ENCODE measurements around the gene SUFU.

SUFU gene

GRCh38 chr10:102579328-102579727 is 75.6 kb downstream of the SUFU start:
- TF ChIP-seq GATA3 (IDR thresholded peaks at IDR 0.05; ENCODE audit: low read depth, low read length) (no peak), GATA2 (IDR thresholded peaks at IDR 0.05; ENCODE audit: low read depth, low read length) (no peak)

GRCh38 chr10:102580230-102580629 is 76.5 kb downstream of the SUFU start:
- TF ChIP-seq GATA2 (IDR thresholded peaks at IDR 0.05; ENCODE audit: low read depth, low read length), result no peak
- no peak for TF ChIP-seq GATA3 (IDR thresholded peaks at IDR 0.05; ENCODE audit: low read depth, low read length)

DNA sequence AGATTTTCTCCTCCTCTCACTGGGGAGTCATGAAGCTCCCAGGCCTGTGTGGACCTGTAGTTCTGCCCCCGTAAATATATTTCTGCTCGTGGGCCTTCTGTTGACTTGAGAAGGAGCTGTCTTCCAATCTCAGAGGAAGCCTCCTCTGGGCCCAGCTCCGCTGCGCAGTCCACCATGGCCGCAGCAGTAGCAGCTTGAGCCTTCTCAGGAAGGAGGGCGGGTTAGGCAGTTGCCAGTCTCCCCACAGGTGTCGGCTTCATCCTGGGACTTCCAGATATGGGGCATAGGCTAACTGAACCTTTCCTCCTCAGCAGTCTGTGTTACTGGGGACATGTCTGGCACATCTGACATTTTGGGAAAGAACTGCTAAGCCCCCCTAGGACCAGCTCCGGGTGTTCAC is 77.6 kb downstream of the SUFU start:
- no peak for TF ChIP-seq GATA3 (IDR thresholded peaks at IDR 0.05; ENCODE audit: low read depth, low read length)
- no peak for TF ChIP-seq GATA2 (IDR thresholded peaks at IDR 0.05; ENCODE audit: low read depth, low read length)

- TF ChIP-seq GATA2 (IDR thresholded peaks at IDR 0.05; ENCODE audit: low read depth, low read length), result no peak
- no peak for TF ChIP-seq GATA3 (IDR thresholded peaks at IDR 0.05; ENCODE audit: low read depth, low read length)
These were observed 78.3 kb downstream of the SUFU start for GRCh38 chr10:102581981-102582580.

GRCh38 chr10:102583435-102584417 is 80.0 kb downstream of the SUFU start:
- TF ChIP-seq GATA3 (IDR thresholded peaks at IDR 0.05; ENCODE audit: low read depth, low read length), result no peak
- no peak for TF ChIP-seq GATA2 (IDR thresholded peaks at IDR 0.05; ENCODE audit: low read depth, low read length)

DNA sequence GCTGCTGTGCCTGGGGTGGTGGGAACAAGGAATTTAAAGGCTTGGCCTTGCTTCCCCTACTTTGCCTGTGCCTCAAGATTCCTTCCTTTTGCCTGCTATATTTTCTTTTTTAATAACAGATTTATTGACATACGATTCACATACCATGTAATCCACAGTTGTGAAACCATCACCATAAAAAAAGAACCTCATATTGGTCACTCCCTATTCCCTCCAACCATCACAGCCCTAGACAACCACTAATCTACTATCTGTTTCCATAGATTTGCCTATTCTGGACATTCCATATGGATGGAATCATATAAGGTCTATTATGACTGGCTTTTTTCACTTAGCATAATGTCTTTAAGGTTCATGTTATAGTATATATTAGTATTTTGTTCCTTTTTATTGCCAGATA is 81.3 kb downstream of the SUFU start:
- TF ChIP-seq GATA2 (IDR thresholded peaks at IDR 0.05; ENCODE audit: low read depth, low read length) (no peak), GATA3 (IDR thresholded peaks at IDR 0.05; ENCODE audit: low read depth, low read length) (no peak)

DNA sequence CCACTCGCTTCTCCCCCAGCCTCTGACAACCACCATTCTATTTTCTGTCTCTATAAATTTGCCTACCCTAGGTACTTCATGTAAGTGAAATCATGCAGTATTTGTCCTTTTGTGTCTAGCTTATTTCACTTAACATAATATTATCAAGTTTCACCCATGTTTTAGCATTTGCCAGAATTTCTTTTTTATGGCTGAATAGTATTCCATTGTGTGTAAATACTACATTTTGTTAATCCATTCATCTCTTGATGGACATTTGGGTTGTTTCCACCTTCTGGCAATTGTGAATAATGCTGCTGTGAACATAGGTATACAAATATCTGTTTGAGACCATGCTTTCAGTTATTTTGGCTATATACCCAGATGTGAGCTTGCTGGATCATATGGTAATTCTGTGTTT is 83.1 kb downstream of the SUFU start:
- TF ChIP-seq GATA3 (IDR thresholded peaks at IDR 0.05; ENCODE audit: low read depth, low read length) (no peak), GATA2 (IDR thresholded peaks at IDR 0.05; ENCODE audit: low read depth, low read length) (no peak)

DNA sequence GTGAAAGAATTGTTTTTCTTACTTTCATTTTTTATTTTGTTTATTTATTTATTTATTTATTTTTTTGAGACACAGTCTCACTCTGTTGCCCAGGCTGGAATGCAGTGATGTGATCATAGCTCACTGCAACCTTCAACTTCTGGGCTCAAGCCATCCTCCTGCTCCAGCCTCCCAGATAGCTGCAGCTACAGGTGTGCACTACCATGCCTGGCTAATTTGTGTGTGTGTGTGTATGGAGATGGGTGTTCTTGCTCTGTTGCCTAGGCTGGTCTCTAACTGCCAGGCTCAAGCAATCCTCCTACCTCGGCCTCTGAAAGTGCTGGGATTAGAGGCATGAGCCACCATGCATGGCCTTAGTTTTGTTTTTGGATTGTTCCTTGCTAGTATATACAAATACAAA is 85.1 kb downstream of the SUFU start:
- TF ChIP-seq GATA3 (IDR thresholded peaks at IDR 0.05; ENCODE audit: low read depth, low read length) (no peak), GATA2 (IDR thresholded peaks at IDR 0.05; ENCODE audit: low read depth, low read length) (no peak)

DNA sequence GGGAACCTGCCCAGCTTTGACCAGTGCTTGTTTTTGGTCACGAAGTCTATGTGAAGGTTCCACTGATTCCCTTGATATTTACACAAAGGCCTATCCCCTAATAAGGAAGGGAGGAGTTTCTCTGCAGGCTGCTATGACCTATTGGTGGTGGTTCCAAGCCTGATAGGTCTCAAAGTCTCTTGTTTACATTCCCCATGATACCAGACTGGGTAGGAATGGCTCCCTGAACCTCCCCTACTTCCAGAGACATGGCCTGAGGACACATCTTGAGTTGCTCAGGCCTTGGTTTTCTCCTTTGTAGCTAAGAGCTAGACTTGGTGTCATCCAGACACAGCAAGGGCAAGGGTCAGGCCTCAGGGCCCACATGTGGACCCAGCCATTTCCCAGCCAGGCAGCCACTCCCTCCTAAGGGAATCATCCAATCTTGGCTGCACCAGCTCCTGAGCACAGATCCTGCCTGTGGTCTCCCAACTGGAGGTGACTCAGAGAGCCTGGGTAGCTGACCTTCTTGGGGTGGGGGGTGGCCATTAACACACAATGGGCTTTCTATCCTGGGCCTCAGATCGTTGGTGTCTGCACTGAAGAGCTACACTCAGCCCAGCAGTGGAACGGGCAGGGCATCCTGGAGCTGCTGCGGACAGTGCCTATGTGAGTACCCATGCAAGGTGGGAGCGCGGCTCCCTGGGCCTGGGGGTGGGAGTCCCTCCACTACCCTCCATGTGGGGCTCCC is 89.5 kb downstream of the SUFU start:
- TF ChIP-seq GATA3 (IDR thresholded peaks at IDR 0.05; ENCODE audit: low read depth, low read length) (no peak), GATA2 (IDR thresholded peaks at IDR 0.05; ENCODE audit: low read depth, low read length) (no peak)

DNA sequence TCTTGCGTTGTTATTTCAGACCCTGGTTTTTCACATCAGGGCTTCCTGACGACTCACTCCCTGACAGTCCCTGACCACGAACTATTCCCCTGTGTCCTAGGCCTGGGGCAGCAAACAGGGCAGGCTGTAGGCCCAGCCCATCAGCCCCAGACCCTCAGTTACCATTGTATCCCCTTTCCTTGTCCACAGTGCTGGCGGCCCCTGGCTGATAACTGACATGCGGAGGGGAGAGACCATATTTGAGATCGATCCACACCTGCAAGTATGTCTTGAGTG is 90.0 kb downstream of the SUFU start:
- no peak for TF ChIP-seq GATA3 (IDR thresholded peaks at IDR 0.05; ENCODE audit: low read depth, low read length)
- TF ChIP-seq GATA2 (IDR thresholded peaks at IDR 0.05; ENCODE audit: low read depth, low read length), result no peak

GRCh38 chr10:102595293-102595692 is 91.5 kb downstream of the SUFU start:
- TF ChIP-seq GATA3 (IDR thresholded peaks at IDR 0.05; ENCODE audit: low read depth, low read length) (no peak), GATA2 (IDR thresholded peaks at IDR 0.05; ENCODE audit: low read depth, low read length) (no peak)

- TF ChIP-seq GATA2 (IDR thresholded peaks at IDR 0.05; ENCODE audit: low read depth, low read length) (no peak), GATA3 (IDR thresholded peaks at IDR 0.05; ENCODE audit: low read depth, low read length) (no peak)
These were observed 92.1 kb downstream of the SUFU start for GRCh38 chr10:102595897-102596296.

DNA sequence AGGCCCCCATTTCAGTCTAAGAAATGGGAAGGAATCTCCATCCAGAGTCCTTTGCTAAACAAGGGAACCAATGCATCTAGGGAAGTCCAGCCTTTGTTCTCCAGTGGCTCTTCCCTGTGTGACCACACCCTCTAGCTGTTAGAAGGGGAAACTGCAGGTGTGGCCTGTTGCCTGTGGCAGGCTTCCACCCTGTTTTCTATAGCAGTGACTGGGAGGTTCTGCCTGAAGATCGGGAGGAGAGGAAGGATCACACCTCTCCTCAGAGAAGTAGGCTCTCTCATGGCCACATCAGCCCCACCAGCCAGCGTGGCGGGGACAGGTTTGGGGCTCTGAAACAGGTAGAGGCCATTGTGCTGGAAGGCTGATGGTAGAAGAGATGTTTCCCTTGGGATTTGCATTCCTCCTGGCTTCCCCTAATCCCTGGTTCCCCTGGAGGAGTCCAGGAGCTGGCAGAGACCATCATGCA is 92.8 kb downstream of the SUFU start:
- TF ChIP-seq GATA2 (IDR thresholded peaks at IDR 0.05; ENCODE audit: low read depth, low read length) (no peak), GATA3 (IDR thresholded peaks at IDR 0.05; ENCODE audit: low read depth, low read length) (no peak)

Data from SH-SY5Y (cell line).